Esophagus (tissue), 2 donors: Measurements from ENCODE around the gene CRYL1. TPM values are rescaled to one million over a fixed set of nuclear protein-coding genes. Genes with fewer than 3 reads are reported as not detected.

Experiments used
- H3K27ac ChIP-seq, 2 donors: one replicate each; pipeline ENCODE4 v1.5.1; 2013; ENCODE audit warnings: low read depth in 2 of 2, mild to moderate bottlenecking in 2 of 2, inconsistent platforms in 1 of 2, low read length in 1 of 2, moderate library complexity in 1 of 2
- H3K27me3 ChIP-seq, 2 donors: one replicate each; pipeline ENCODE4 v1.6.1; 2013; ENCODE audit warnings: low read length in 2 of 2, control low read depth in 1 of 2, mild to moderate bottlenecking in 1 of 2; ENCODE audit not compliant: insufficient read depth in 2 of 2, control insufficient read depth in 1 of 2
- H3K36me3 ChIP-seq, 2 donors: one replicate each; pipeline ENCODE4 v1.6.1; 2013; ENCODE audit warnings: low read length in 1 of 2; ENCODE audit not compliant: control insufficient read depth in 2 of 2, insufficient read depth in 2 of 2
- H3K4me1 ChIP-seq, 2 donors: one replicate each; pipeline ENCODE4 v1.6.1; 2013; ENCODE audit warnings: low read length in 1 of 2; ENCODE audit not compliant: control insufficient read depth in 2 of 2, insufficient read depth in 2 of 2
- H3K4me3 ChIP-seq, 2 donors: one replicate each; pipeline ENCODE4 v1.5.1; 2013; ENCODE audit warnings: low read length in 2 of 2, mild to moderate bottlenecking in 2 of 2, low read depth in 1 of 2, moderate library complexity in 1 of 2
- H3K9me3 ChIP-seq, 2 donors: one replicate each; pipeline ENCODE4 v1.6.1; 2013; ENCODE audit warnings: mild to moderate bottlenecking in 2 of 2, low read depth in 1 of 2, low read length in 1 of 2, moderate library complexity in 1 of 2; ENCODE audit not compliant: control insufficient read depth in 2 of 2, insufficient read depth in 1 of 2
- WGBS, 2 donors: extraction: QIAGEN DNeasy Blood & Tissue Kit; methylation state at CpG; one replicate each; pipeline ENCODE4 v1.1.7; 2013; 5-methylcytosine and 5-hydroxymethylcytosine counted together
- polyA plus RNA-seq, 2 donors: library from polyadenylated mRNA; stranded (reverse); fragments of 200-250 nt; gene quantifications; one replicate each; pipeline ENCODE4 v1.2.3, GENCODE V29; 2013
- donor health status: healthy with polysubstance abuse.
- donor health status: Bipolar disorder and iron deficiency.

Gene CRYL1
- polyA plus RNA-seq, 2 donors, result 12.6 to 21.6 TPM

DNA sequence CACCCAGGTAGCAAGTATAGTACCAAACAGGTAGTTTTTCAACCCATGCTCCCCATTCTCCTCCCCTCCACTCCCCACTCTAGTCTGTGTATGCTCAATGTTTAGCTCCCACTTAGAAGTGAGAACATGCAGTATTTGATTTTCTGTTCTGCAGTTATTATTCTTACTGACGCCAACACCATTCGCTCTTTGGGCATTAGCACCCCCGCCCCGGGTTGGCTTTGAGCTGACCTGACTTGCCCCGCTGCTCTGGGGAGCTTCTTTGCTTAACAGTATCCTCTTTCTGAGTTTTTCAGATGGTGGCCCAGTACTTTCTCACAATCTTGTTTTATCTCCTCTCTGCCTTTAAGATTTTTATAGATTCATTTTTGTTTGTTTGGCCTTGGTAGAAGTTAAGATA lies 138.7 kb downstream of the CRYL1 start:
- 69 to 73% methylated on average over 5 of the region's 5 CpGs for whole genome bisulfite sequencing, 2 donors
- Histone ChIP-seq H3K27me3 (no peaks in the 10 kb centered on the region), H3K27ac (peak overlapping the region; percentile 62 to 85), H3K36me3 (no peaks in the 10 kb centered on the region), H3K9me3 (peaks cover 0 to 2% of the 10 kb centered on the region in 2 donors), H3K4me3 (no peak overlapping the region), H3K4me1 (peaks cover 0 to 15% of the 10 kb centered on the region in 2 donors)

DNA sequence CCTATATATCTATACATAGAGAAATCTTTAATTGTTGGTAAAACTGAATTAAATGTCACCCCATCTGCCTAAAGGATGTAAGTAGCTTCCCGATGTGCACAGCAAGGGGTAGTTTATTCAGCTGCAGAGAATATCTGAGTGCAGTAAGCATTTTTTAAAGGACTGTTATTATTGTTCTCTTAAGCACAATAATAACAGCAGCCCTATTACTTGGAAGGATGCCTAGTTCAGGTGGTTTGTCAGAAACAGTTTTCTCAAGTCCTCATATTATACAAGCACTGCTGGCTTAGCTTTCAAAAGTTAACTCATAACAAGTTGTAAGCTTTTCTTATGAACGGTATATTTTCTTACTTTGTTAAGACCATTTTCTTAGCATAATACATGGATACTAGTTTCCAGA lies 142.6 kb downstream of the CRYL1 start:
- 58 to 77% methylated on average over 2 of the region's 2 CpGs for WGBS, 2 donors

DNA sequence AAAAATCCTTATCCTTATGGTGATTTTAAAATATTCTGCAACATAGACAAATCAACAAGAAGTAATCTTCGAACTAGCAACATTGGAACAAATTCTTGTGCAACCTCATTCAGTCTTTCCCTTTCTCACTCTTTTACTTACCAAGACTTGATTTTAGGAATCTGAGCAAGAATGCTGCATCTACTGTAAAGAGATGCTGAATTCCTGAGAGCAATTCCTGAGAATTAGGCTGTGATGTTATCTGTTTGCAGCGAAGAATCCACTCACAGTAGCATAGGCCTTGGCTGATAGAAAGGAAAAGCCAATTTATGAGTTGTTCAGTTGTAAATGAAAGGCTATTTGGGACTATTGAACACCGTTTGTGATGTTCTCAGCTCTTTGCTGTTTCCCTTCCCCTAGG lies 144.3 kb downstream of the CRYL1 start:
- Histone ChIP-seq H3K4me3 (no peak overlapping the region), H3K36me3 (no peaks in the 10 kb centered on the region), H3K27ac (no peak overlapping the region), H3K9me3 (no peaks in the 10 kb centered on the region), H3K27me3 (no peaks in the 10 kb centered on the region), H3K4me1 (peaks cover 0 to 7% of the 10 kb centered on the region in 2 donors)
- 83 to 84% methylated on average over 3 of the region's 3 CpGs for WGBS, 2 donors

More for the DNA sequence above, 142.6 kb downstream of the CRYL1 start:
- H3K4me3 ChIP-seq, result no peak overlapping the region
- no peaks in the 10 kb centered on the region for H3K9me3 ChIP-seq
- no peaks in the 10 kb centered on the region for H3K27me3 ChIP-seq
- H3K36me3 ChIP-seq, result no peaks in the 10 kb centered on the region
- no peak overlapping the region for H3K27ac ChIP-seq
- H3K4me1 ChIP-seq, result peaks cover 0 to 11% of the 10 kb centered on the region in 2 donors

DNA sequence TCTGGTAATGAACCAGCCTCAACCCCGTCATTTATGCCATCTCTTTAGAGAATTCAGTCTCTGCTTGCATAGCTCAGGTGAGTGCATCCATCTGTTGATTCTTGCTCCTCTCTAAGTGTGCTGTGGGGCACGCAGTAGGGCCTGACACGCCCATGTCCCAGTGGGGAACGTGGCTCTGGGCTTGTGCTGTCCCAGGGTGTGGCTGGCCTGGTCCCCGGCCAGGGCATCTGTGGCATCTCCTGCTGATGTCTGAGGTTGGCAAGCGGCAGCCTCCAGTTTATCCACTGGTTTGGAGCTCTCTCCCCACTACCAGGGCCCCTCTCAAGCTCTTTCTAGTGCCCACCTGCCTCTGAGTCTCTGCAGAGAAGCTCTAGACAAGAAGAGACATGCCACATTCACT lies 146.9 kb downstream of the CRYL1 start:
- H3K9me3 ChIP-seq, result no peaks in the 10 kb centered on the region
- H3K4me3 ChIP-seq, result no peak overlapping the region
- no peak overlapping the region for H3K27ac ChIP-seq
- peaks cover 0 to 7% of the 10 kb centered on the region in 2 donors for H3K4me1 ChIP-seq
- no peaks in the 10 kb centered on the region for H3K27me3 ChIP-seq
- no peaks in the 10 kb centered on the region for H3K36me3 ChIP-seq
- 40 to 54% methylated on average over 6 of the region's 6 CpGs for WGBS, 2 donors

DNA sequence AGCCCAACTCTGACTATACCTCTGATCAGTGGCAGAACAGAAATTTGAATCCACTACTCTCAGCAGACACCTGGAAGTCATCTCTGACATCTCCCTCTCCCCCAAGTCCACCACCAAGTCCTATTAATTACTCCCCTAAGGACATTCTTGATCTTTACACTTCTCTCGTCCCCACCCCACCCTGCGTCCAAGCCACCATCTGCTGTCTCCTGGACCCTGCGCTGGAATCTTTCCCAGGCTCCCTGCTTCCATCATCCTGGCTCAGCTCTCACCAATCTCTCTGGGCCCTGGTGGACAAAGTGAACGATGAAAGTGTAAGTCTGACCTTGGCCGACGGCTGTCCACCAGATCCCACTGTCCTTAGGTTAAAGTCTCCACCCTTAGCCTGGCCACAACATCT lies 147.9 kb downstream of the CRYL1 start:
- H3K36me3 ChIP-seq, result no peaks in the 10 kb centered on the region
- H3K4me3 ChIP-seq, result no peak overlapping the region
- H3K27me3 ChIP-seq, result no peaks in the 10 kb centered on the region
- H3K9me3 ChIP-seq, result no peaks in the 10 kb centered on the region
- H3K27ac ChIP-seq, result no peak overlapping the region
- WGBS, 2 donors, result 85 to 87% methylated on average over 6 of the region's 6 CpGs
- H3K4me1 ChIP-seq, result peaks cover 0 to 7% of the 10 kb centered on the region in 2 donors

DNA sequence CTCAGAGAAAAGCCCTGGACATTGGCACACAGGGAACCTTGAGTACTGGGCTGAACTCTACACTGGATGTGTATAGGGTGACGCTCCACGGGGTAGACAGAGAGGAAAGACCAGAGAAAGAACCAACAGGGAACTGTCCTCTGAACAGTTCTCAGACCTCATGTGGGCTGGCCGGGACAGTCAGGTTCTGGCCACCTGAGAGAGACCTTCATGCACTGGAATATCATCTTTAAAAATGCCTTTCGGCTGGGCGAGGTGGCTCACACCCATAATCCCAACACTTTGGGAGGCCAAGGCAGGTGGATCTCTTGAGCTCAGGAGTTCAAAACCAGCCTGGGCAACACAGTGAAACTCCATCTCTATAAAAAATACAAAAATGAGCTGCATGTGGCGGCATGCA lies 149.8 kb downstream of the CRYL1 start:
- 84 to 94% methylated on average over 6 of the region's 6 CpGs for WGBS, 2 donors

DNA sequence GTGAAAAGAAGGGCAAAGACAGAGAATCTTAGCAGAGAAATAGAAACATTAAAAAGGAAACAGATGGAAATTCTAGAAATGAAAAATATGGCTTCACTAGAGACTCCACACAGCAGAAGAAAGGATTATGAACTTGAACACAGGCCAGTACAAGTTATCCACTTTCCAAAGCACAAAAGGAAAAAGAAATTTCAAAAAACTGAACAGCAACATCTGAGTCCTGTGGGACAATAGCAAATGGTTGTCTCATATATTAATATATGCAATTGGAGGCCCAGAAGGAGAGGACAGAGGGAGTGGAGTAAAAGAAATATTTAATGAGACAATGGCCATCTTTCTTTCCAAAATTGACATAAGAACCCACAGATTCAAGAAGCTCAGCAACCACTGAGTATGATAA lies 151.8 kb downstream of the CRYL1 start:
- no peaks in the 10 kb centered on the region for H3K9me3 ChIP-seq
- H3K27me3 ChIP-seq, result no peaks in the 10 kb centered on the region
- H3K27ac ChIP-seq, result peak overlapping the region; percentile 15 to 63
- no peaks in the 10 kb centered on the region for H3K36me3 ChIP-seq
- H3K4me3 ChIP-seq, result no peak overlapping the region
- peaks cover 0 to 7% of the 10 kb centered on the region in 2 donors for H3K4me1 ChIP-seq

More for the DNA sequence above, 149.8 kb downstream of the CRYL1 start:
- Histone ChIP-seq H3K36me3 (no peaks in the 10 kb centered on the region), H3K27ac (no peak overlapping the region), H3K4me1 (peaks cover 0 to 7% of the 10 kb centered on the region in 2 donors), H3K4me3 (no peak overlapping the region), H3K27me3 (no peaks in the 10 kb centered on the region), H3K9me3 (no peaks in the 10 kb centered on the region)

DNA sequence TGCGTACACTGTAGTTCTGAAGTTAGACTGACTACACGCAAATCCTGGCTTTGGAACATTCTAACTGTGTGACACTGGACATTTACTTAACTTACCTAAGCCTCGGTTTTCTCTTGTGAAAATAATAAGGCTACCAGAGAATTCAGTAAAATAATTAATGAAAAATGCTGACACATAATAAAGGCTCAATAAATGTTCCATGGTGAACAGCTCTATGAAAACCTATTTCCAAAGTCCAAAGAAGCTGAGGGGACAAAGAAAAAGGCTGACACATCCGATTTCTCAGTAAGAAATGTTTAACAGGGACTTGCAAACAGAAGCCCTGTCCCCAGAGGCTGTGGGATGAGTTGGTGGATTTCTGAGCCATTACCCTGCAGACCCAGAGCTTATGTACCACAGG lies 153.8 kb downstream of the CRYL1 start:
- no peaks in the 10 kb centered on the region for H3K9me3 ChIP-seq
- 84 to 85% methylated on average over 4 of the region's 4 CpGs for WGBS, 2 donors
- H3K4me3 ChIP-seq, result no peak overlapping the region
- H3K36me3 ChIP-seq, result no peaks in the 10 kb centered on the region
- H3K27me3 ChIP-seq, result no peaks in the 10 kb centered on the region
- no peaks in the 10 kb centered on the region for H3K4me1 ChIP-seq
- peak overlapping the region; percentile 76 to 85 for H3K27ac ChIP-seq

DNA sequence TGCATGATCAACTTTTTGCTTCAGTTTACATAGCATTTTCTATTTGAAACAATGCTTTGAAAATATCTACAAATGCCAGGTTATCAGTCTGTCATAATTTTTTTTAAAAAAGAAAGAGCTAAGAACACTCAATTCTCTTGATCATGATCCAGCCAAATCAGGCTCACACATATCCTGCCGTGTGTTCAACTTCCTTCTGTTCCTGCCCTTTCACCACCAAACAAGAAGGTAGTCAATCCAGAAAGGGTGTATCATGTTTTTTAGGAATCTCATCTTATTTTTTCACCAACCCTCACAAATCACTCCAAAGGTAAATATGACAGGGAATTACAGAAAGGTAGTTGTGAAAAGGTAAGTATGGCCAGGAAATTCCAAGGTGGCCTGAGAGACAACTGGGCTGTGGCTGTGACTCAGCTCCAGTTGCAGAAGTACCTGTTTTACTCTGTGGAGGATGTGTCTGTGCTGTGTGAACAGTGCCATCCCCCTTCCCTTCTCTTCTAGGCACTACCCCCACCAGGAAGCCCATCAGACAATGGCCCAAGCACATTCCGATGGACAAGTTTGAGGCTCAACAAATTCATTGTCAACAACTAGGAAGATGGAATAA lies 154.7 kb downstream of the CRYL1 start:
- Histone ChIP-seq H3K4me3 (no peak overlapping the region), H3K4me1 (no peaks in the 10 kb centered on the region), H3K27me3 (no peaks in the 10 kb centered on the region), H3K27ac (peak overlapping the region; percentile 82 to 85), H3K9me3 (no peaks in the 10 kb centered on the region), H3K36me3 (no peaks in the 10 kb centered on the region)
- WGBS, 2 donors, result 48 to 55% methylated on average over 2 of the region's 2 CpGs

DNA sequence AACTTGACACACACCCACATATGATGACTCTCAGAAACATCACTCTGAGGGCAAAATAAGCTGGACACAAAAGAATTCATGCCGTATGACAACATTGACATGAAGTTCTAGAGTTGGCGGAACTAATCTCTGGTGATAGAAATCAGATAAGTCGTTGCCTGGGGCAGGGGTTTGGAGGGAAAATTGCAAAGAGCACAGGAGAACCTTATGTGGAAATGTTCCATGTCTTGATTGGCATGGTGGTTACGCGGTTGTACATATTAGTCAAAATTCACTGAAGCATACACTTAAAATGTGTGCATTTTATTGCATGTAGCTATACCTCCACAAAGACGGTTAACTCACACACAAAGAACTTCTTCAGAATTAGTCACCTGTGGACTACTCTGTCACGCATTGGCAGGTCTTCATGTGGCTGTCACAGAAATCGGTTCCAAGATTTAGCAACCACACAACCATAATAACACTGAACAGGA lies 155.7 kb downstream of the CRYL1 start:
- Histone ChIP-seq H3K27me3 (no peaks in the 10 kb centered on the region), H3K4me1 (no peaks in the 10 kb centered on the region), H3K4me3 (no peak overlapping the region), H3K27ac (peak overlapping the region; percentile 31 to 72), H3K9me3 (no peaks in the 10 kb centered on the region), H3K36me3 (no peaks in the 10 kb centered on the region)
- WGBS, 2 donors, result 52 to 62% methylated on average over 8 of the region's 8 CpGs
